ENCODE results near the gene CIROP. TPM values are rescaled to one million over a fixed set of nuclear protein-coding genes. Genes with fewer than 3 reads are reported as not detected.

Gene CIROP
- total RNA-seq, 2 experiments from 2014 or later = not detected

GRCh38 chr14:23089498-23090253, 15.1 kb downstream of the CIROP start:
- no peaks in the 10 kb centered on the region for H3K27me3 Mint-ChIP-seq
- H3K4me3 Mint-ChIP-seq = no peak overlapping the region
- CTCF ChIA-PET = interaction anchor here (1.8 to 7.2 kb wide), 4 partner anchors 12 to 103 kb away, joined by 6 to 67 read pairs (median 25); no protein-coding TSS in a partner anchor
- POLR2A ChIA-PET = no interaction called here
- peaks cover 65% of the 10 kb centered on the region for H3K4me1 Mint-ChIP-seq (ENCODE audit: low read depth)
- H3K9me3 Mint-ChIP-seq = no peaks in the 10 kb centered on the region
- intact Hi-C loops (cut with micrococcal nuclease) = no loop called here
- DNase-seq = no peak
- H3K27ac Mint-ChIP-seq = no peak overlapping the region
- H3K36me3 Mint-ChIP-seq = peaks cover 58% of the 10 kb centered on the region

DNA sequence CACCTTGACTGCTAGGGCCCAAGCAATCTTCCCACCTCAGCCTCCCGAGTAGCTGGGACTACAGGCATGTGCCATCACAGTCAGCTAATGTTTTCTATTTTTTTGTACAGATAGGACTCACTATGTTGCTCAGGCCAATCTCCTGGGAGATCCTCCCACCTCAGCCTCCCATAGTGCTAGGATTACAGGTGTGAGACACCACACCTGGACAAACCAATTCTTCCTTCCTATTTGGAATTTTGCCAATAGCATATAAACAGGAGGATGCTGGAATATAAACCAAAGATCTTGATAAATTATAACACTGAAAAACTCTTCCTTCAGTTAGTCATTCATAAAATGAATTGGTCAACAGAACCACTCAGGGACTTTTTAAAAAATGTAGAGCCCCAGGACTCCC, 18.2 kb downstream of the CIROP start:
- no peak for DNase-seq
- CTCF ChIA-PET = interaction anchor here (1.0 to 7.2 kb wide), 7 partner anchors 8 to 214 kb away, joined by 4 to 67 read pairs (median 8); partner anchors contain the start of genes ACIN1, C14orf119 and CDH24
- intact Hi-C loops (cut with micrococcal nuclease) = no loop called here
- Mint-ChIP-seq H3K36me3 (peaks cover 51% of the 10 kb centered on the region), H3K27me3 (no peaks in the 10 kb centered on the region), H3K27ac (peak overlapping the region; percentile 90), H3K4me3 (no peak overlapping the region), H3K4me1 (ENCODE audit: low read depth) (peaks cover 46% of the 10 kb centered on the region), H3K9me3 (no peaks in the 10 kb centered on the region)
- POLR2A ChIA-PET = interaction anchor here (2.3 kb wide), 1 partner anchor 8 kb away, joined by 13 read pairs; the partner anchor contains the start of genes ACIN1 and C14orf119

DNA sequence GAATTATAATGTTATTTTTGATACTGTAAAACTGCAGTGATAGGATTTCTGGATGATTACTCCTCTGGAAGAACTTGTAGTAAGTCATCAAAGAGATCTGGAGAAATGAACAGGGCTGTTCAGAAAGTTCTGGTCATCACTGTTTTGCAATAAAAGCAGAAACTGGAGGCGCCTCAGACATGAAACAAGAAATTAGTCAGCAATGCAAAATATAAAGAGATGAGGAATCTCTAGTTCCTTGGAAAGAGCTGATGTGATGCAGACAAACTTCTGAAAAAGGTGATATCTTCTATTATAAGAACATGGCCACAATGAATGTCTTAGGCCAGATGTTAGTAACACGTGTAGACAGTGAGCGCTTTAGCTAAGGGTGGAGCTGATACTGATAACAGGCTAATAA, 19.3 kb downstream of the CIROP start:
- Mint-ChIP-seq H3K36me3 (peaks cover 51% of the 10 kb centered on the region), H3K4me3 (peak overlapping the region; percentile 11), H3K4me1 (ENCODE audit: low read depth) (peaks cover 44% of the 10 kb centered on the region), H3K9me3 (no peaks in the 10 kb centered on the region), H3K27ac (peak overlapping the region; percentile 90), H3K27me3 (no peaks in the 10 kb centered on the region)
- POLR2A ChIA-PET = interaction anchor here (0.6 to 2.3 kb wide), 4 partner anchors 9 to 62 kb away, joined by 3 to 13 read pairs (median 4); partner anchors contain the start of genes ACIN1 and C14orf119
- intact Hi-C loops (cut with micrococcal nuclease) = loop anchor here (1.0 kb wide), 1 partner anchor 10 kb away; the partner anchor contains the start of genes ACIN1 and C14orf119
- CTCF ChIA-PET = interaction anchor here (0.5 to 7.2 kb wide), 10 partner anchors 8 to 525 kb away, joined by 3 to 67 read pairs (median 4); partner anchors contain the start of genes ACIN1, C14orf119 and CDH24
- DNase-seq = peak; percentile 29

DNA sequence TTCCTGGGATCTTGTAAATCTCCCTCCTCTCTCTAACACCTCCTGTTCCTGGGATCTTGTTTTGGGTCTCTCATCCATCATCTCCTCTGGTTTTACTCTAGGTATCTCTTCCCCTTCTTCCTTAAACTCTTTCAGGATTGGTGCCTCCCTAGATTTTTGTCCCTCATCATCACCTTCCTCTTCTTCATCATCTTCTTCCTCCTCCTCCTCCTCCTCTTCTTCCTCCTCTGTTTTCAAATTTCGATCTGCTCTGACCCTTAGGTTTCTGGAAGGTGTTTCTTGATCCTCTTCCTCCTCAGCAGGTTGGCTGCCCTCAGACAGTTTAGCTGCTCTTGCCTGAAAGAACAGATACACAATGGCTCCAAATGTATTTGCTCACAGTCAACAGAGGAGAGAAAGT, 24.3 kb downstream of the CIROP start:
- intact Hi-C loops (cut with micrococcal nuclease) = no loop called here
- ChIA-PET POLR2A (interaction anchor here (0.6 kb wide), 1 partner anchor 163 kb away, joined by 3 read pairs; no protein-coding TSS in a partner anchor), CTCF (interaction anchor here (0.9 to 7.3 kb wide), 4 partner anchors 9 to 86 kb away, joined by 3 to 92 read pairs (median 9); no protein-coding TSS in a partner anchor)
- Mint-ChIP-seq H3K4me1 (ENCODE audit: low read depth) (peaks cover 11% of the 10 kb centered on the region), H3K27ac (peak overlapping the region; percentile 15), H3K4me3 (no peak overlapping the region), H3K36me3 (peaks cover 50% of the 10 kb centered on the region), H3K27me3 (no peaks in the 10 kb centered on the region), H3K9me3 (no peaks in the 10 kb centered on the region)
- DNase-seq = no peak

GRCh38 chr14:23079716-23080115, 25.1 kb downstream of the CIROP start:
- H3K27me3 Mint-ChIP-seq = no peaks in the 10 kb centered on the region
- intact Hi-C loops (cut with micrococcal nuclease) = no loop called here
- H3K36me3 Mint-ChIP-seq = peaks cover 49% of the 10 kb centered on the region
- no peaks in the 10 kb centered on the region for H3K9me3 Mint-ChIP-seq
- no peak overlapping the region for H3K4me3 Mint-ChIP-seq
- ChIA-PET CTCF (interaction anchor here (0.9 to 7.3 kb wide), 3 partner anchors 8 to 12 kb away, joined by 3 to 92 read pairs (median 14); no protein-coding TSS in a partner anchor), POLR2A (interaction anchor here (1.1 kb wide), 1 partner anchor 13 kb away, joined by 3 read pairs; no protein-coding TSS in a partner anchor)
- DNase-seq = no peak
- H3K27ac Mint-ChIP-seq = peak overlapping the region; percentile 15
- H3K4me1 Mint-ChIP-seq (ENCODE audit: low read depth) = peaks cover 5% of the 10 kb centered on the region

- CTCF ChIA-PET = interaction anchor here (0.6 to 7.3 kb wide), 8 partner anchors 9 to 1229 kb away, joined by 3 to 92 read pairs (median 28); partner anchors contain the start of genes CDH24, CEBPE and CIDEB
- Mint-ChIP-seq H3K27ac (peak overlapping the region; percentile 28), H3K36me3 (peaks cover 51% of the 10 kb centered on the region), H3K4me1 (ENCODE audit: low read depth) (peaks cover 2% of the 10 kb centered on the region), H3K9me3 (no peaks in the 10 kb centered on the region), H3K27me3 (no peaks in the 10 kb centered on the region), H3K4me3 (no peak overlapping the region)
- POLR2A ChIA-PET = interaction anchor here (1.1 kb wide), 1 partner anchor 14 kb away, joined by 3 read pairs; no protein-coding TSS in a partner anchor
- no peak for DNase-seq
- intact Hi-C loops (cut with micrococcal nuclease) = no loop called here
Measured at GRCh38 chr14:23078692-23079116, 26.1 kb downstream of the CIROP start.

DNA sequence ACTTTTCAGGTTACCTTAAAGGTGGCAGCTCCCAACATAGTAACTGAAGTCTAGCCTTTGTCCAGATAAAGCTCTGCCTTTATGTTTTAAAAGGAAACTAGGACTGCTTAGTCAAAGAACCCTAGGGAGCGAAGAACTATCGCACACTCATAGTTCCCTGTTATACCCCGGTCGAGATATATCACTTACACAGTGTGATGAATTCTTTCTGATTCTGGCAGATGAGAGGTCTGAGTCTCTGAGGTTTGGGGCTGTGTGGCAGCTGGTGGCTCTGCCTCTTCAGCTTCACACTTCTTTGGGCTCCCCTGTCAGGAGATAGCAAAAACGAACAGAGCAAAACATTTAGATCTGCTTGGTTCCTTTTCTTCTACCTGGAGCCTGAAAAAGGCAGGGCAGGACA, 26.8 kb downstream of the CIROP start:
- Mint-ChIP-seq H3K4me3 (no peak overlapping the region), H3K4me1 (ENCODE audit: low read depth) (peaks cover 2% of the 10 kb centered on the region), H3K36me3 (peaks cover 51% of the 10 kb centered on the region), H3K27ac (no peak overlapping the region), H3K27me3 (no peaks in the 10 kb centered on the region), H3K9me3 (no peaks in the 10 kb centered on the region)
- POLR2A ChIA-PET = no interaction called here
- DNase-seq = no peak
- intact Hi-C loops (cut with micrococcal nuclease) = no loop called here
- CTCF ChIA-PET = interaction anchor here (0.6 to 7.3 kb wide), 22 partner anchors 10 to 1230 kb away, joined by 3 to 92 read pairs (median 11); partner anchors contain the start of genes ACIN1, AJUBA, C14orf119 and CDH24

- Mint-ChIP-seq H3K9me3 (no peaks in the 10 kb centered on the region), H3K27ac (no peak overlapping the region), H3K4me1 (ENCODE audit: low read depth) (peaks cover 7% of the 10 kb centered on the region), H3K4me3 (no peak overlapping the region), H3K36me3 (peaks cover 52% of the 10 kb centered on the region), H3K27me3 (no peaks in the 10 kb centered on the region)
- intact Hi-C loops (cut with micrococcal nuclease) = loop anchor here (1.0 kb wide), 1 partner anchor 32 kb away; no protein-coding TSS in a partner anchor
- CTCF ChIA-PET = interaction anchor here (0.6 to 7.3 kb wide), 39 partner anchors 8 to 244 kb away, joined by 3 to 92 read pairs (median 6); partner anchors contain the start of genes ACIN1, AJUBA, C14orf119 and CDH24
- DNase-seq = no peak
- POLR2A ChIA-PET = interaction anchor here (1.5 kb wide), 1 partner anchor 9 kb away, joined by 4 read pairs; no protein-coding TSS in a partner anchor
Measured at GRCh38 chr14:23076785-23077408, 27.9 kb downstream of the CIROP start.

GRCh38 chr14:23074906-23075305, 29.9 kb downstream of the CIROP start:
- POLR2A ChIA-PET = no interaction called here
- no peak for DNase-seq
- peaks cover 23% of the 10 kb centered on the region for H3K4me1 Mint-ChIP-seq (ENCODE audit: low read depth)
- H3K36me3 Mint-ChIP-seq = peaks cover 50% of the 10 kb centered on the region
- H3K27me3 Mint-ChIP-seq = no peaks in the 10 kb centered on the region
- no peak overlapping the region for H3K27ac Mint-ChIP-seq
- H3K4me3 Mint-ChIP-seq = no peak overlapping the region
- intact Hi-C loops (cut with micrococcal nuclease) = no loop called here
- CTCF ChIA-PET = interaction anchor here (1.0 to 5.2 kb wide), 4 partner anchors 13 to 45 kb away, joined by 3 to 65 read pairs (median 42); partner anchors contain the start of genes CDH24 and CEBPE
- H3K9me3 Mint-ChIP-seq = no peaks in the 10 kb centered on the region

- ChIA-PET POLR2A (interaction anchor here (0.6 to 2.6 kb wide), 6 partner anchors 12 to 250 kb away, joined by 3 to 17 read pairs (median 4); partner anchors contain the start of genes ACIN1, C14orf119 and PRMT5), CTCF (interaction anchor here (0.5 to 5.2 kb wide), 15 partner anchors 9 to 229 kb away, joined by 3 to 65 read pairs (median 7); partner anchors contain the start of genes ACIN1, AJUBA, C14orf119 and CDH24)
- Mint-ChIP-seq H3K4me1 (ENCODE audit: low read depth) (peaks cover 39% of the 10 kb centered on the region), H3K27ac (peak overlapping the region; percentile 88), H3K4me3 (peak overlapping the region; percentile 94), H3K27me3 (no peaks in the 10 kb centered on the region), H3K36me3 (peaks cover 45% of the 10 kb centered on the region), H3K9me3 (no peaks in the 10 kb centered on the region)
- intact Hi-C loops (cut with micrococcal nuclease) = loop anchor here (1.0 kb wide), 1 partner anchor 23 kb away; the partner anchor contains the start of genes ACIN1 and C14orf119
- no peak for DNase-seq
Measured at GRCh38 chr14:23071921-23072539, 32.8 kb downstream of the CIROP start.

All from activated CD4-positive, alpha-beta memory T cell treated with anti-CD3 and anti-CD28 coated beads for 36 hours (primary cell).